Ishikawa (cell line): ENCODE data around the gene PPP1R16B.

ENCODE experiments used
- CEBPB ChIP-seq: IDR thresholded peaks from 2 replicates; pipeline ENCODE4 v1.6.1; 2012
- CREB1 ChIP-seq: IDR thresholded peaks from 2 replicates; pipeline ENCODE4 v1.6.1; 2012; ENCODE audit warnings: low read depth
- EGR1 ChIP-seq: IDR thresholded peaks from 2 replicates; pipeline ENCODE4 v1.6.1; 2012
- EP300 ChIP-seq: IDR thresholded peaks from 2 replicates; pipeline ENCODE4 v1.6.1; 2012; ENCODE audit warnings: borderline replicate concordance
- FOXM1 ChIP-seq: IDR thresholded peaks from 2 replicates; pipeline ENCODE4 v1.6.1; 2012; ENCODE audit warnings: low read depth, borderline replicate concordance
- MAX ChIP-seq: IDR thresholded peaks from 2 replicates; pipeline ENCODE4 v1.6.1; 2012
- NFIC ChIP-seq: IDR thresholded peaks from 2 replicates; pipeline ENCODE4 v1.6.1; 2012
- RAD21 ChIP-seq: IDR thresholded peaks from 2 replicates; pipeline ENCODE4 v1.6.1; 2012; ENCODE audit warnings: low read depth
- REST ChIP-seq: IDR thresholded peaks from 2 replicates; pipeline ENCODE4 v1.6.1; 2012; ENCODE audit warnings: low read depth, mild to moderate bottlenecking
- TAF1 ChIP-seq: IDR thresholded peaks from 2 replicates; pipeline ENCODE4 v1.6.1; 2012; ENCODE audit warnings: low read depth, mild to moderate bottlenecking
- TCF12 ChIP-seq: IDR thresholded peaks from 2 replicates; pipeline ENCODE4 v1.6.1; 2012; ENCODE audit warnings: low read depth
- ZBTB7A ChIP-seq: IDR thresholded peaks from 2 replicates; pipeline ENCODE4 v1.6.1; 2012; ENCODE audit warnings: low read depth

- TF ChIP-seq CREB1 (no peak), REST (no peak), EP300 (no peak), TCF12 (no peak), FOXM1 (no peak), RAD21 (no peak), TAF1 (no peak), ZBTB7A (no peak), CEBPB (no peak), MAX (no peak), EGR1 (no peak), NFIC (no peak)
Measured at GRCh38 chr20:38970302-38970701, 164.8 kb downstream of the PPP1R16B start.
